Dendritic cell treated with granulocyte-macrophage colony-stimulating factor and Interleukin-4, amounts not matched to agents 40 ng/mL and 50 ng/mL, for 4 days (primary cell): ENCODE measurements around the gene MYLK3.
"Not testable (repeated sequence)": the region's sequence is repeated elsewhere in the genome, so short reads cannot be mapped to it uniquely, and the experiment has no call there.

Source experiments
- H3K27ac Mint-ChIP-seq: one replicate; pipeline ENCODE4 v1.8.0; 2022; ENCODE audit warnings: mild to moderate bottlenecking, mixed read lengths
- H3K27me3 Mint-ChIP-seq: one replicate; pipeline ENCODE4 v1.8.0; 2022; ENCODE audit warnings: mild to moderate bottlenecking, mixed read lengths
- H3K36me3 Mint-ChIP-seq: one replicate; pipeline ENCODE4 v1.8.0; 2022; ENCODE audit warnings: low read depth, mixed read lengths
- H3K4me1 Mint-ChIP-seq: one replicate; pipeline ENCODE4 v1.8.0; 2022; ENCODE audit warnings: low read depth, mixed read lengths
- H3K4me3 Mint-ChIP-seq: one replicate; pipeline ENCODE4 v1.8.0; 2022; ENCODE audit warnings: mild to moderate bottlenecking, moderate library complexity, mixed read lengths
- H3K9me3 Mint-ChIP-seq: one replicate; pipeline ENCODE4 v1.8.0; 2022; ENCODE audit warnings: mixed read lengths
- intact Hi-C: fragments of 100-400 bp; cut with micrococcal nuclease; formaldehyde crosslinking; loops from one replicate; pipeline ENCODE4 v1.15.0; 2022

MYLK3 gene

DNA sequence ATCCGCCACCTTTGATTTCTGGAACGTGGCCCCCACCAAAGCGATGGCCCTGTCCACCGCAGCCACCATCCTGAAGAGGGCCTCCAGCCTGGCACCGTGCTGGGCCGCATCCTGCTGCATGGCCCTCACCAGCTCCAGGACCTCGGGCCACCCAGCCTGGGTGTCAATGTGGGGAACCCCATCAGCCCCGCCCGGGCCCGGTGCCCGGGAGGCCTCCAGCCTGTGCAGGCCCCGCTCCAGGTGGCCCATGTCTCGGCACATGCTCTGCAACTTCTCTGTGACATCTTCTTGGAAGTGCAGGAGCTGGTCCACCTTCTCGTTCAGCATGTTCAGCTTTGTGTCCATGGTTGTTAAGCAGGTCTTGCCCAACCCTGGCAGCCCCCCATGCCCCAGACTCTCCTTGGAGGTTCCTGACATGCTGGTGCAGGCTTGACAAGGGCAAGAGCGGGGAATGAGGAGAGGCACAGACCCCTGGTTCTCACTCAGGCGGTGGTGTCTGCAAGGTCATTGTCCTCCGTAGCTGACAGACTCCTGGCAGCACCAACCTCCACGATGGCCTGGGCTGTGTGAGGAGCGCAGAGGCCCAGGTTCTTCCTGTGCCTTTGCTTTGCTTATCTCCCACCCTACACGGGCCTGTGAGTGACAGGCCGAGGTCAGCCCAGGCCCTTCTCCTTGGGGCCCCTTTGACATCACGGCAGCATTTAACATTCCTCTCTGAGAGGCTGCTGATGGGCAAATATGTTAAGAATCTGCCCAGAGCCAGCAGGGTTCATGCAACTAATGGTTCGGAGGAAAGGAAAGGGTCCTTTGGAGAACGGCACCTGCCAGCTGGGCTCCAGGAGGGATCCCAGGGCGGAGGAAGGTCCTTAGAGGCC is at the start of gene MYLK3:
MYLK3 (minus strand) TSS at position 568 of the 875 bp plus-strand sequence; CDS start at position 417, 151 bp downstream.
- H3K36me3 Mint-ChIP-seq = no peaks in the 10 kb centered on the region
- H3K4me1 Mint-ChIP-seq = peaks cover 18% of the 10 kb centered on the region
- H3K4me3 Mint-ChIP-seq = no peak within 1 kb of the TSS
- H3K9me3 Mint-ChIP-seq = no peaks in the 10 kb centered on the region
- H3K27ac Mint-ChIP-seq = no peak within 1 kb of the TSS
- no peaks in the 10 kb centered on the region for H3K27me3 Mint-ChIP-seq
- intact Hi-C loops = no loop called here

DNA sequence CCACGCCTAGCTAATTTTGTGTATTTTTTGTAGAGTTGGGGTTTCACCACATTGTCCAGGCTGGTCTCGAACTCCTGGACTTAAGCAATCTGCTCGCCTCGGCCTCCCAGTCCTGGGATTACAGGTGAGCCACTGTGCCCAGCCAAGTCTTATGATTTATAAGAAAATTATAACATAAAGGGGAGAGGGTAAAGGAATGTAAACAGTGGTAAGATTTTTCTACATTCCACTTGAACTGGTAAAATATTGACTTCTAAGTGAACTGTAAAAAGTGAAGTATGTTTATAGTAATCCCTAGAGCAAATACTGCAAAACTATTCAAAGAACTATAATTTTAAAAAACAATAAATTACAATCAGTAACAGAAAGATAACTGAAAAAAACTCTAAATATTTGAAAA is 49.4 kb upstream of the MYLK3 start:
- H3K4me3 Mint-ChIP-seq = no peak overlapping the region
- H3K36me3 Mint-ChIP-seq = peaks cover 49% of the 10 kb centered on the region
- intact Hi-C loops = no loop called here
- H3K4me1 Mint-ChIP-seq = peaks cover 5% of the 10 kb centered on the region
- no peak overlapping the region for H3K27ac Mint-ChIP-seq
- H3K27me3 Mint-ChIP-seq = no peaks in the 10 kb centered on the region
- H3K9me3 Mint-ChIP-seq = peaks cover 31% of the 10 kb centered on the region

DNA sequence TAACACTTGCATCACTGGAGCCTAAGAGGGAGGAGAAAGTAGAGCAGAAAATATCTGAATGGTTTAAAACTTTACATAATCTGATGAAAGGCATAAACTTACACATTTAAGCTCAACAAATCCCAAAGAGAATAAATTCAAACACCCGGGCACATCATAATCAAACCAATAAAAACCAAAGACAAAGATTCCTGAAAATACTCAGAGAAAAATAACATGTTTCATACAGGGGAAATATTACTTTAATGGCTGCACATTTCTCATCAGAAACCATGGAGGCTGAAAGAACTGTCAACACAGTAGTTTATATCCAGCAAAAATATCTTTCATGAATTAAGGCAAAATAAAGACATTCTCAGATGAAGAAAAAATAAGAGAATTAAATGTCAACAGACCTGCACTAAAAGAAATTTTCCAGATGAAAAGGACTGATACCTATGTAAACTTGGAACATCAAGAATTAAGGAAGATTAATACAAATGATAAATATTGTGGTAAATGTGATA is 48.7 kb upstream of the MYLK3 start:
- H3K4me1 Mint-ChIP-seq = peaks cover 5% of the 10 kb centered on the region
- H3K9me3 Mint-ChIP-seq = peaks cover 31% of the 10 kb centered on the region
- no peaks in the 10 kb centered on the region for H3K27me3 Mint-ChIP-seq
- intact Hi-C loops = no loop called here
- no peak overlapping the region for H3K27ac Mint-ChIP-seq
- H3K4me3 Mint-ChIP-seq = no peak overlapping the region
- peaks cover 45% of the 10 kb centered on the region for H3K36me3 Mint-ChIP-seq

DNA sequence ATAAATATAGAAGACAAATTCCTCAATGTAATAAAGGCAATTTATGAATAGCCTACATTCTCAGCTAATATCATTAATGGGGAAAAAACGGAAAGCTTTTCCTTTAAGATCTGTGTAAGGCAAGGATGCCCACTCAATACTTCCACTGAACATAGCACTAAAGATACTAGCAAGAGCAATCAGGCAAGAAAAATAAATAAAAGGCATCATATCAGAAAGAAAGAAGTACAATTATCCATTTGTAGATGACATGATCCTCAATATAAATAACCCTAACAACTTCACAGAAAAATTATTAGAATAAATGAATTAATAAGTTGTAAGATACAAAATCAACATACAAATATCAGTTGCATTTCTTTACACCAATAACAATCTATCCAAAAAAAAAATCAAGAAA is 45.7 kb upstream of the MYLK3 start:
- H3K4me1 Mint-ChIP-seq = peaks cover 18% of the 10 kb centered on the region
- H3K27ac Mint-ChIP-seq = no peak overlapping the region
- no peak overlapping the region for H3K4me3 Mint-ChIP-seq
- intact Hi-C loops = no loop called here
- H3K9me3 Mint-ChIP-seq = peaks cover 31% of the 10 kb centered on the region
- H3K27me3 Mint-ChIP-seq = no peaks in the 10 kb centered on the region
- H3K36me3 Mint-ChIP-seq = peaks cover 40% of the 10 kb centered on the region

DNA sequence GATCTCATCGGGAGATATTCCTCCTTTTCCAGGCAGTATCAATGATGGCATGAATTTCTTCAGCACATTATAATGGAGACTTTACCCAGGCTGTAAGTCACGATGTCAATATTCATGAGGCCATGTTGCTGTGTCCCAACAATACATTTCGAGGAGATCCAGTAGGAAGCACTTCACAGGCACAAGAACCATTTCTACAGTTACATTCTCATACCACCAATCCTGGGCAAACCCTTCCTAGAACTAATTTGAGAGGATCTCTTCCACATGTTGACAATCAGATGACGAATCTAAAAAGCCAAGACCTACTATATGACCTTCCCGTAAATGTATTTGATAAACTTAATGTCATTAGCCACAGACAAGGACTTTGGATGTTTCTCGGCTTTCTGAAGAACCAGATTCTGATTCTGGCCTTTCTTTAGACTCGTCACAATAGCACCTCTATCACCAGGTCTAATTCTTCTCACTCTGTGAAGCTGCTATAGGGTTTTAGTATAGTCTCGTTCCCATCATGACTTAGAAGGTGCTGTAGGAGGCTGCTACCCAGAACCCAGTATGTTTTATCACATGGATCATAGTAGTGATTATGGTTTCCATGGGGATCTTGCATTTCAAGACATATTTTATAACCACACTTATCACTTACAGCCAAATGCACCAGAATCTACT is 42.6 kb upstream of the MYLK3 start:
- Mint-ChIP-seq H3K27ac (peak overlapping the region; percentile 93), H3K4me3 (no peak overlapping the region), H3K4me1 (peaks cover 40% of the 10 kb centered on the region), H3K9me3 (peaks cover 33% of the 10 kb centered on the region), H3K27me3 (no peaks in the 10 kb centered on the region), H3K36me3 (peaks cover 28% of the 10 kb centered on the region)
- intact Hi-C loops = loop anchor here (2.0 kb wide), 1 partner anchor 40 kb away; the partner anchor contains the start of gene C16orf87

DNA sequence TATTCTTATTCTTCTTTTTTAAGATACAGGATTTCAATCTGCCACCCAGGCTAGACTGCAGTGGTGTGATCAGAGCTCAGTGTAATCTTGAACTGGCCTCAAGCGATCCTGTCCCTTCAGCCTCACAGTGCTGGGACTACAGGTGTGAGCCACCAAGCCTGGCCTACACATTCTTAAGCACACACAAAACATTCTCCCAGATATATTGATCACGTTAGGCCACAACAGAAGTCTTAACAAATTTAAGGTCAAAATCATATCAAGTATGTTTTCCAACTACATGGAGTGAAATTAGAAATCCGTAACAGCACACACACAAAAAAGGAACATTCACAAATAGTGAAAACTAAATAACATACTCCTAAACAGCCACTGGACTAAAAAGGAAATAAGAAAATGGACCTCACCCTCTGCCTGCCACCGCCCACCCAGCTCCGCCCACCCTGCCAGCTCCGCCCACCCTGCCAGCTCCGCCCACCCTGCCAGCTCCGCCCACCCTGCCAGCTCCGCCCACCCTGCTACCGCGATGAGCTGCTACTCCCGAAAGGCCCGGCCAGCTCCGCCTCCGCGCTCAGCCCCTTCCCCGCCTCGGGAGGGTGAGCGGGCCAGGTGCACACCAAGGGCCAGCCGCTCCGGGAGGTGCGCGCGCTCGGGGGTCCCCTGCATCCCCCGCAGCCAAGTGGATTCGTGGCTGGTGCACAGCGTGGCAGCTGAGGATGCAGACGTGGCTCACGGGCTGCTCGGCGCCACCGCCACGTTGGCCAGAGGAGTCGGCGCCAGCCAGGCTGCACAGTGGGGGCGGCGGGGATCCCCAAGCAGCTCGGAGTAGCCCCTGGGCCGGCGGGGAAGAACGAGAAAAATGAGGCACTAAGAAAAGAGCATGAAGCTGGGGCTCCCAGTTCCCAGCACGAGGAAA is 41.6 kb upstream of the MYLK3 start:
- H3K4me3 Mint-ChIP-seq = peak overlapping the region; percentile 80
- peaks cover 41% of the 10 kb centered on the region for H3K4me1 Mint-ChIP-seq
- peaks cover 26% of the 10 kb centered on the region for H3K9me3 Mint-ChIP-seq
- intact Hi-C loops = loop anchor here (1.0 to 2.0 kb wide), 2 partner anchors 41 to 100 kb away; partner anchors contain the start of genes C16orf87, ORC6 and VPS35
- no peaks in the 10 kb centered on the region for H3K27me3 Mint-ChIP-seq
- H3K36me3 Mint-ChIP-seq = peaks cover 18% of the 10 kb centered on the region
- H3K27ac Mint-ChIP-seq = peak overlapping the region; percentile 93

DNA sequence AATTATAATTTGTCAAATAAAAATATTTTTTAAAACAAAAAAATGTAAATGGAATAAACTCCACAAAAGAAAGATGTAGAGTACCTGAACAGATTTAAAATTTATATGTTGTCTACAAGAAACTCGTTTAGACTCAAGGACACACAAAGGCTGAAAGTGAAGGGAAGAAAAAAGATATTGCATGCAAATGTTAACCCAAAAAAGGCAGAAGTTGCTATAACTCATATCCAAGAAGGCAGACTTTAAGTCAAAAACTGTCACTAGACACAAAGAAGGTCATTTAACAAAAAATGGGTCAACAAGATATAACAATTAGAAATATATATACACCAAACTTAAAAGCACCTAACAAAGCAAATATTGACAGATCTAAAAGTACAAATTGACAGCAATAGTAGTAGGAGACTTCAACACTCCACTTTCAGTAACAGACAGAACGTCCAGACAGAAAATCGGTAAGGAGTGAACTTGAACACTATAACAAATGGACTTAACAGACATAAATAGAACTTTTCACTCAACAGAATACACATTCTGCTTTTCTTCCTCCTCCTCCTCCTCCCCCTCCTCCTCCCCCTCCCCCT is 40.8 kb upstream of the MYLK3 start:
- Mint-ChIP-seq H3K27me3 (no peaks in the 10 kb centered on the region), H3K27ac (peak overlapping the region; percentile 93), H3K4me1 (peaks cover 41% of the 10 kb centered on the region), H3K36me3 (peaks cover 10% of the 10 kb centered on the region), H3K4me3 (peak overlapping the region; percentile 71), H3K9me3 (peaks cover 18% of the 10 kb centered on the region)
- intact Hi-C loops = loop anchor here (1.0 kb wide), 1 partner anchor 100 kb away; the partner anchor contains the start of genes ORC6 and VPS35

DNA sequence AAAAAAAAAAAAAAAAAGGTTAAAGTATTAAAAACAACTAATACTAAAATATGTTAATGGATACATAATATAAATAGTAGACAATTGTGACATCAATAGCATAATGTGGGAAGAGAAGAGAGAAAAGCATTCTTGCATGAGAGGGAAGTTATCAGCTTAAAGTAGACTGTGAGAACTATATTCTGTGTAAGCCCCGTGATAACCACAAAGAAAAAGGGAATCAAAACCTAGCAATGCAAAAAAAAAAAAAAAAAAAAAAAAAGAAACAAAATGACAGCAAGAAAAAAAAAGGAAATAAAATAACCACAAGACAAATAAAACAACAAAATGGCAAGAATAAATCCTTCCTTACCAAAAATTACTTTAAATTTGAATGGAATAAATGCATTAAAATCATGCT is 39.8 kb upstream of the MYLK3 start:
- Mint-ChIP-seq H3K27ac (peak overlapping the region; percentile 93), H3K4me3 (no peak overlapping the region), H3K4me1 (peaks cover 49% of the 10 kb centered on the region), H3K27me3 (no peaks in the 10 kb centered on the region), H3K36me3 (peaks cover 6% of the 10 kb centered on the region), H3K9me3 (peaks cover 11% of the 10 kb centered on the region)
- intact Hi-C loops = no loop called here

DNA sequence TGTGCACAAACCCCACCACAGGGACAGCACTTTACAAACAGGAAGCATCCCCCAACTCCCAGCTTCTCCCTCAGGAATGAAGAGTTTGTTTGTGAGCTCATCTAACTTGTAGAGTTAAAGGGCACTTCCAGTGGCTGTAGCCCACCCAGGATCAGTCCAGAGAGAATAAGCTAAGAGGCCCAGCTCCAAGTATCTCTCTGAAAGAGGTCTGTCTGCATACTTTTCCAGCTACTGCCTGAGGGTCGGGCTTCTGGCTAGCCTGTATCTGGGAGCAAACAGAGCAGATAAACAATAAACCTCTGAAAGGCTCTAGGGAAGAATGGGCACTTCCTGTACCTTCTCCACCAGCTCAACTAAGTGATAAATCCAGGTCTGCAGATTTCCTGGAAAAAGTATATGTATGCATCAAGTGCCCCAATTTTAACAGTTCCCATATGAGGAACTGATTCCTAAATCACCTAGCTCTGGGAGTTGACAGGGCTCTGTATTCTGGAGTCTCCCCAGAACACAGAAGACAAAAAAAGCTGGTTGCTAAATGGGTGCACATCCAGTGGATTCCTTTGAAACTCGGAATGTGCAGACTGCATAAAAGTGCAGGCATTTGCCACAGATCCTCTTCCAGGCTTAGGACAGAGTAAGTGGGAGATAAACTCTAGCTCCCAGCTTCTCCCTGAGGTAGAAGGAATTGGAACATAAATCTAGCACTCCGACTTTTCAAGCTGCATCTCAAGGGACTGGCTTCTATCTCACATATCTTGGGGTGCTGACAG is 37.1 kb upstream of the MYLK3 start:
- Mint-ChIP-seq H3K4me1 (peaks cover 44% of the 10 kb centered on the region), H3K27me3 (no peaks in the 10 kb centered on the region), H3K27ac (no peak overlapping the region), H3K4me3 (no peak overlapping the region), H3K9me3 (peaks cover 11% of the 10 kb centered on the region), H3K36me3 (peaks cover 6% of the 10 kb centered on the region)
- intact Hi-C loops = no loop called here

DNA sequence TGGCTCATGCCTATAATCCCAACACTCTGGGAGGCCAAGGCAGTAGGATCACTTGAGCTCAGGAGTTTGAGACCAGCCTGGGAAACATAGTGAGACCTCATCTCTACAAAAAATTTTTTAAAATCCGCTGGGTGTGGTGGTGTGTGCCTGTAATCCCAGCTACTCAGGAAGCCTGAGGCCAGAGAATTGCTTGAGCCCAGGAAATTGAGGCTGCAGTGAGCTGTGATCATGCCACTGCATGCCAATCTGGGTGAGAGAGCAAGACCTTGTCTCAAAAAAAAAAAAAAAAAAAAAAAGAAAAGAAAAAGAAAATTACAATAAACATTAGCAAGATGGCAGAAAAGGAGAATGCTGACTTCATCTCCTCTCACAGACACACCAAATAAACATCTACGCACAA is 36.4 kb upstream of the MYLK3 start:
- H3K36me3 Mint-ChIP-seq, H3K27me3 Mint-ChIP-seq, H3K4me3 Mint-ChIP-seq, H3K27ac Mint-ChIP-seq, intact Hi-C loops: not testable (repeated sequence)
- Mint-ChIP-seq H3K9me3 (peaks cover 11% of the 10 kb centered on the region), H3K4me1 (peaks cover 39% of the 10 kb centered on the region)

DNA sequence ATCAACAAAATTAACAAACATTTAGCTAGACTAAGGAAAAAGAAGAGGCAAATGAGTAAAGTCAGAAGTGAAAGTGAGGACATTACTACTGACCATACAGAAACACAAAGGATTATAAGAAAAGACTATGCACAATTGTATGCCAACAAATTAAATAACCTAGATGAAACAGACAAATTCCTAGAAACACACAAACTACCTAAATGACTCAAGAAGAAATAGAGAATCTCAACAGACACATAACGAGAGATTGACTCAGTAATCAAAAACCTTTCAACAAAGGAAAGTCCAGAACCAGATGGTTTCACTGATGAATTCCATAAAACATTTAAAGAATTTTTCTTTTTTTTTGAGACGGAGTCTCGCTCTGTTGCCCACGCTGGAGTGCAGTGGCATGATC is 35.7 kb upstream of the MYLK3 start:
- Mint-ChIP-seq H3K27ac (no peak overlapping the region), H3K9me3 (peaks cover 11% of the 10 kb centered on the region), H3K36me3 (peaks cover 6% of the 10 kb centered on the region), H3K27me3 (no peaks in the 10 kb centered on the region), H3K4me1 (peaks cover 31% of the 10 kb centered on the region), H3K4me3 (no peak overlapping the region)
- intact Hi-C loops = no loop called here

DNA sequence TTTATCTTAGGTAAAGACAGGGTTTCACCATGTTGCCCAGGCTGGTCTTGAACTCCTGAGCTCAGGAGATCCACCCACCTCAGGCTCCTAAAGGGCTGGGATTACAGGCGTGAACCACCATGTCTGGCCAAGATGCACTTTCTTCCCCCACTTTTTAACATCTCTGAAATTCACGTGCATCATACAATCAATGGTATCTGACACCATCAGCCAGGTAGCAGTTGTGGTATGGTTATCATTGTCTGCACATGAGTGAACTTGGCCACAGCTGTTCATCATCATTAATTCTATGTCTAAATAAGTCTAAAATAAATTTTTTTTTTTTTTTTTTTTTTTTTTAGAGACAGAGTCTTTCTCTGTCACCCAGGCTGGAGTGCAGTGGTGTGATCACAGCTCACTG is 34.2 kb upstream of the MYLK3 start:
- intact Hi-C loops = no loop called here

More for the DNA sequence above, 34.2 kb upstream of the MYLK3 start:
- no peak overlapping the region for H3K4me3 Mint-ChIP-seq
- H3K36me3 Mint-ChIP-seq = peaks cover 6% of the 10 kb centered on the region
- peaks cover 24% of the 10 kb centered on the region for H3K4me1 Mint-ChIP-seq
- H3K27me3 Mint-ChIP-seq = no peaks in the 10 kb centered on the region
- H3K9me3 Mint-ChIP-seq = peaks cover 11% of the 10 kb centered on the region
- no peak overlapping the region for H3K27ac Mint-ChIP-seq
